SK-N-SH (cell line): Measurements from ENCODE around the gene ST6GALNAC3.

Source experiments
- FOXJ3 ChIP-seq: sonication (generic); formaldehyde crosslinking; IDR thresholded peaks from 2 replicates; pipeline ENCODE4 v1.5.1; 2020; ENCODE audit warnings: mild to moderate bottlenecking, missing genetic modification reagents
- JUND ChIP-seq: IDR thresholded peaks from 2 replicates; pipeline ENCODE4 v1.4.0; 2012
- MEF2A ChIP-seq: IDR thresholded peaks from 2 replicates; pipeline ENCODE4 v1.4.0; 2012; ENCODE audit warnings: low read depth, borderline replicate concordance
- NRF1 ChIP-seq: IDR thresholded peaks from 2 replicates; pipeline ENCODE4 v1.6.1; 2012; ENCODE audit warnings: low read depth, mild to moderate bottlenecking, low read length
- TAF1 ChIP-seq: IDR thresholded peaks from 2 replicates; pipeline ENCODE4 v1.6.1; 2012; ENCODE audit warnings: low read depth, mild to moderate bottlenecking, low read length, moderate library complexity, borderline replicate concordance
- TF ChIP-seq, protein P1 (sequence below): fragments of 200-600 bp; sonication (generic); IDR thresholded peaks from 2 replicates; pipeline ENCODE4 v1.6.1; 2017; ENCODE audit warnings: antibody characterized with exemption, mild to moderate bottlenecking, moderate library complexity

DNA sequence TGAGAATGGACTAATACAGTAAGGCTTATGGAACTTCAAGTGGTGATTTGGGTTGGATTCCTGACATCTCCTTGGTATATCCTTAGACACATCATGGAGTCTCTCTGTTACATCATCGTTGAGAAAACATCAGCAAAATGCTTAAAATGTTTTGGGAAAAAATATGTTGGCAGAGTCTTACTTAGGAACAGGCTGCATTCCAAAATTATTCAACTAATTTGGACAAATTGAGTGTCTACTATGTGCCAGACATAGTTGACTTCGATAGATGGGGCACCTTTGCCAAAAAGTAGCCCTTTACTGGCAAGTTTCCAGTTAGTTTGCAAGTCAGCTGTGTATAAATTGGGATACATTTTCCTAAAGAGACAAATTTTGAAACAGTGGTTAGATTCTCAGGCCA, 539.3 kb downstream of the ST6GALNAC3 start:
- no peak for TF ChIP-seq FOXJ3 (CRISPR knock-in tag)
- no peak for TF ChIP-seq NRF1
- TF ChIP-seq MEF2A: no peak
- TF ChIP-seq, protein P1, sequence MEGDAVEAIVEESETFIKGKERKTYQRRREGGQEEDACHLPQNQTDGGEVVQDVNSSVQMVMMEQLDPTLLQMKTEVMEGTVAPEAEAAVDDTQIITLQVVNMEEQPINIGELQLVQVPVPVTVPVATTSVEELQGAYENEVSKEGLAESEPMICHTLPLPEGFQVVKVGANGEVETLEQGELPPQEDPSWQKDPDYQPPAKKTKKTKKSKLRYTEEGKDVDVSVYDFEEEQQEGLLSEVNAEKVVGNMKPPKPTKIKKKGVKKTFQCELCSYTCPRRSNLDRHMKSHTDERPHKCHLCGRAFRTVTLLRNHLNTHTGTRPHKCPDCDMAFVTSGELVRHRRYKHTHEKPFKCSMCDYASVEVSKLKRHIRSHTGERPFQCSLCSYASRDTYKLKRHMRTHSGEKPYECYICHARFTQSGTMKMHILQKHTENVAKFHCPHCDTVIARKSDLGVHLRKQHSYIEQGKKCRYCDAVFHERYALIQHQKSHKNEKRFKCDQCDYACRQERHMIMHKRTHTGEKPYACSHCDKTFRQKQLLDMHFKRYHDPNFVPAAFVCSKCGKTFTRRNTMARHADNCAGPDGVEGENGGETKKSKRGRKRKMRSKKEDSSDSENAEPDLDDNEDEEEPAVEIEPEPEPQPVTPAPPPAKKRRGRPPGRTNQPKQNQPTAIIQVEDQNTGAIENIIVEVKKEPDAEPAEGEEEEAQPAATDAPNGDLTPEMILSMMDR: no peak
- no peak for TF ChIP-seq JUND
- TF ChIP-seq TAF1: no peak
